Loucy (cell line): ENCODE measurements around the gene PCDHA11.
"Not testable (repeated sequence)": the region's sequence is repeated elsewhere in the genome, so short reads cannot be mapped to it uniquely, and the experiment has no call there.

ENCODE experiments used
- H2AFZ ChIP-seq: fragments of 200-600 bp; sonication (generic); 2 replicates; pipeline ENCODE4 v1.6.0; 2016; ENCODE audit warnings: antibody characterized with exemption, mild to moderate bottlenecking, low read length, moderate library complexity
- H3F3A ChIP-seq: fragments of 200-600 bp; 2 replicates; pipeline ENCODE4 v1.6.0; 2016; ENCODE audit warnings: antibody characterized with exemption, low read depth, mild to moderate bottlenecking
- H3K27me3 ChIP-seq: fragments of 200-600 bp; sonication (generic); 2 replicates; pipeline ENCODE4 v1.6.1; 2014; ENCODE audit warnings: low read length, mild to moderate bottlenecking; ENCODE audit not compliant: insufficient read depth, poor library complexity, severe bottlenecking
- H3K36me3 ChIP-seq: fragments of 200-600 bp; sonication (generic); 2 replicates; pipeline ENCODE4 v1.6.1; 2016; ENCODE audit warnings: low read length; ENCODE audit not compliant: insufficient read depth
- H3K4me1 ChIP-seq: fragments of 200-600 bp; sonication (generic); 2 replicates; pipeline ENCODE4 v1.5.1; 2014; ENCODE audit warnings: low read length, mild to moderate bottlenecking; ENCODE audit not compliant: insufficient read depth, poor library complexity, severe bottlenecking
- H3K4me2 ChIP-seq: fragments of 200-600 bp; sonication (generic); 2 replicates; pipeline ENCODE4 v1.6.0; 2014; ENCODE audit warnings: antibody characterized with exemption, low read length, low read depth, mild to moderate bottlenecking; ENCODE audit not compliant: poor library complexity, severe bottlenecking
- H3K4me3 ChIP-seq: fragments of 200-600 bp; sonication (generic); 2 replicates; pipeline ENCODE4 v1.5.1; 2014; ENCODE audit warnings: low read length, mild to moderate bottlenecking, mixed read lengths; ENCODE audit not compliant: poor library complexity, severe bottlenecking
- H3K79me2 ChIP-seq: fragments of 200-600 bp; sonication (generic); 2 replicates; pipeline ENCODE4 v1.6.1; 2014; ENCODE audit warnings: low read length; ENCODE audit not compliant: insufficient read depth
- H3K9ac ChIP-seq: fragments of 200-600 bp; sonication (generic); 2 replicates; pipeline ENCODE4 v1.6.0; 2014; ENCODE audit warnings: mild to moderate bottlenecking, low read depth, low read length, moderate library complexity; ENCODE audit not compliant: poor library complexity, severe bottlenecking
- H3K9me2 ChIP-seq: fragments of 200-600 bp; sonication (generic); replicated peaks from 2 replicates; pipeline ENCODE4 v1.6.1; 2016; ENCODE audit warnings: low read depth, low read length, mixed read lengths
- H3K9me3 ChIP-seq: fragments of 200-600 bp; sonication (generic); 2 replicates; pipeline ENCODE4 v1.6.1; 2014; ENCODE audit warnings: mild to moderate bottlenecking, antibody characterized with exemption, low read length, low read depth; ENCODE audit not compliant: insufficient read depth
- H4K20me1 ChIP-seq: fragments of 200-600 bp; sonication (generic); 2 replicates; pipeline ENCODE4 v1.6.0; 2014; ENCODE audit warnings: antibody characterized with exemption, low read length, mild to moderate bottlenecking; ENCODE audit not compliant: insufficient read depth, poor library complexity, severe bottlenecking
- CTCF ChIP-seq: fragments of 200-600 bp; sonication (generic); conservative IDR thresholded peaks from 2 replicates; pipeline ENCODE4 v1.5.1; 2014; ENCODE audit warnings: mild to moderate bottlenecking, antibody characterized with exemption, low read length
- EZH2phosphoT487 ChIP-seq: fragments of 200-600 bp; IDR thresholded peaks from 2 replicates; pipeline ENCODE4 v1.6.1; 2018; ENCODE audit warnings: antibody characterized with exemption, mild to moderate bottlenecking, moderate library complexity, borderline replicate concordance

PCDHA11 gene

GRCh38 chr5:140823475-140823874 is 45.3 kb upstream of the PCDHA11 start:
- Histone ChIP-seq H3K9me3 (no peaks in the 10 kb centered on the region; the same call in 1 of the 2 replicates), H3F3A (no peaks in the 10 kb centered on the region)

GRCh38 chr5:140827704-140828361 is 40.9 kb upstream of the PCDHA11 start, which contains the start of gene PCDHA6:
PCDHA6 (plus strand) TSS chr5:140827960; CDS start chr5:140828092, 132 bp downstream.
- Histone ChIP-seq H3K9me2 (no peaks in the 10 kb centered on the region), H3K79me2 (no peaks in the 10 kb centered on the region), H3K9me3 (no peaks in the 10 kb centered on the region), H3K27me3 (no peaks in the 10 kb centered on the region), H3F3A (no peaks in the 10 kb centered on the region), H3K36me3 (no peaks in the 10 kb centered on the region), H3K4me1 (no peaks in the 10 kb centered on the region), H4K20me1 (no peaks in the 10 kb centered on the region), H3K4me3 (no peak within 1 kb of the TSS), H3K9ac (no peak within 1 kb of the TSS), H2AFZ (no peak within 1 kb of the TSS), H3K4me2 (no peak within 1 kb of the TSS)
- no peak for TF ChIP-seq CTCF
- TF ChIP-seq EZH2phosphoT487, result no peak

More at GRCh38 chr5:140823475-140823874, 45.3 kb upstream of the PCDHA11 start:
- H2AFZ ChIP-seq, result no peak overlapping the region
- no peaks in the 10 kb centered on the region for H3K79me2 ChIP-seq
- no peak overlapping the region for H3K9ac ChIP-seq
- no peaks in the 10 kb centered on the region for H3K9me2 ChIP-seq
- no peaks in the 10 kb centered on the region for H4K20me1 ChIP-seq
- H3K4me3 ChIP-seq, result no peak overlapping the region
- no peaks in the 10 kb centered on the region for H3K36me3 ChIP-seq
- no peaks in the 10 kb centered on the region for H3K27me3 ChIP-seq
- H3K4me2 ChIP-seq, result no peak overlapping the region
- no peaks in the 10 kb centered on the region for H3K4me1 ChIP-seq
- no peak for TF ChIP-seq EZH2phosphoT487
- no peak for TF ChIP-seq CTCF

- H3K4me2 ChIP-seq, result no peak overlapping the region
- H3K36me3 ChIP-seq, result no peaks in the 10 kb centered on the region
- no peaks in the 10 kb centered on the region for H3K9me2 ChIP-seq
- TF ChIP-seq CTCF (no peak), EZH2phosphoT487 (no peak)
- no peaks in the 10 kb centered on the region for H3K9me3 ChIP-seq
- H3K9ac ChIP-seq, result no peak overlapping the region
- H2AFZ ChIP-seq, result no peak overlapping the region
- no peaks in the 10 kb centered on the region for H3K27me3 ChIP-seq
- no peak overlapping the region for H3K4me3 ChIP-seq
- H3K4me1 ChIP-seq, result no peaks in the 10 kb centered on the region
- H3F3A ChIP-seq, result no peaks in the 10 kb centered on the region
- no peaks in the 10 kb centered on the region for H3K79me2 ChIP-seq
- H4K20me1 ChIP-seq, result no peaks in the 10 kb centered on the region
These were observed 40.4 kb upstream of the PCDHA11 start for GRCh38 chr5:140828362-140828737.

GRCh38 chr5:140829511-140830501 is 39.0 kb upstream of the PCDHA11 start:
- not testable (repeated sequence) for H3K9me2 ChIP-seq, H3K79me2 ChIP-seq, H3K4me2 ChIP-seq, H3K36me3 ChIP-seq, H3F3A ChIP-seq, H3K4me1 ChIP-seq, H3K9ac ChIP-seq, H2AFZ ChIP-seq, H4K20me1 ChIP-seq, H3K4me3 ChIP-seq, H3K9me3 ChIP-seq, H3K27me3 ChIP-seq
